ENCODE data around the gene HUS1B.

GRCh38 chr6:624979-625378 is 31.9 kb downstream of the HUS1B start:
- TF ChIP-seq POLR2AphosphoS5 (IDR thresholded peaks at IDR 0.05; ENCODE audit: insufficient read depth in 1 of 2, low read depth in 1 of 2) (no peak), CTCF (IDR thresholded peaks at IDR 0.05) (no peak), POLR2A (IDR thresholded peaks at IDR 0.05) (no peak)

Measured in vagina (tissue), 2 donors.